Panc1 (cell line): Measurements from ENCODE around the gene DDX39B. TPM values are rescaled to one million over a fixed set of nuclear protein-coding genes. Genes with fewer than 3 reads are reported as not detected.

Experiments used
- ATAC-seq: fragments of 200-7000 bp; cut with Tn5 transposase; 2 replicates; pipeline ENCODE4 v1.9.1; 2020; ENCODE audit warnings: mild to moderate bottlenecking, moderate library complexity
- BruUV-seq: library from RNA; stranded (reverse); fragments of 400-500 nt; replicated peaks from 2 replicates; lab custom pipeline; 2021; lab: Mats Ljungman, UMichigan
- CTCF ChIA-PET: fragments of 300-600 bp; sonication (Branson Sonifier 250); formaldehyde crosslinking; loops from one replicate; lab custom pipeline; 2022; ENCODE audit warnings: antibody characterized with exemption; lab: Charles Lee
- POLR2A ChIA-PET: fragments of 300-600 bp; sonication (Branson Sonifier 250); formaldehyde crosslinking; loops from one replicate; lab custom pipeline; 2022; ENCODE audit warnings: antibody characterized with exemption; lab: Charles Lee
- DNase-seq: peaks from one replicate; pipeline ENCODE4 v3.0.0-alpha.2; 2010; ENCODE audit warnings: low read depth, low spot score
- H3K27ac ChIP-seq: 2 replicates; pipeline ENCODE4 v1.5.1; 2011; ENCODE audit warnings: mild to moderate bottlenecking, low read length, inconsistent platforms
- H3K27me3 ChIP-seq: fragments of 200-500 bp; sonication (Bioruptor generic); 2 replicates; pipeline ENCODE4 v1.6.0; 2014; ENCODE audit warnings: low read length, inconsistent platforms; ENCODE audit not compliant: control insufficient read depth, insufficient read depth
- H3K36me3 ChIP-seq: fragments of 200-500 bp; sonication (Bioruptor generic); 2 replicates; pipeline ENCODE4 v1.5.1; 2014; ENCODE audit warnings: inconsistent platforms, mild to moderate bottlenecking, low read length, moderate library complexity; ENCODE audit not compliant: control insufficient read depth, insufficient read depth
- H3K4me1 ChIP-seq: 2 replicates; pipeline ENCODE4 v1.5.1; 2011; ENCODE audit warnings: inconsistent platforms, mild to moderate bottlenecking, low read length, moderate library complexity; ENCODE audit not compliant: control insufficient read depth, insufficient read depth
- H3K4me3 ChIP-seq, 2 experiments: 2 replicates each; pipeline ENCODE4 v1.5.1; 2011 to 2012; ENCODE audit warnings: low read depth in 2 of 2, low read length in 2 of 2, mild to moderate bottlenecking in 2 of 2, inconsistent platforms in 1 of 2, moderate library complexity in 1 of 2
- H3K9me3 ChIP-seq: fragments of 200-500 bp; sonication (Bioruptor generic); 2 replicates; pipeline ENCODE4 v1.5.1; 2014; ENCODE audit warnings: low read depth, mild to moderate bottlenecking, inconsistent platforms, low read length, moderate library complexity; ENCODE audit not compliant: control insufficient read depth, insufficient read depth
- POLR2AphosphoS5 ChIP-seq: IDR thresholded peaks from 2 replicates; pipeline ENCODE4 v1.6.1; 2012; ENCODE audit warnings: mild to moderate bottlenecking, low read depth, low read length, moderate library complexity
- REST ChIP-seq, 2 experiments: IDR thresholded peaks; 2 replicates each; pipeline ENCODE4 v1.6.1; 2011 to 2012; ENCODE audit warnings: low read depth in 2 of 2, control low read depth in 1 of 2, low read length in 1 of 2, mild to moderate bottlenecking in 1 of 2, moderate library complexity in 1 of 2; ENCODE audit not compliant: insufficient read depth in 1 of 2
- SIN3A ChIP-seq: IDR thresholded peaks from 2 replicates; pipeline ENCODE4 v1.6.1; 2012; ENCODE audit warnings: low read depth, mild to moderate bottlenecking, low read length, moderate library complexity, borderline replicate concordance; ENCODE audit not compliant: insufficient read depth
- TCF7L2 ChIP-seq: IDR thresholded peaks from 2 replicates; pipeline ENCODE4 v1.6.1; 2011; ENCODE audit warnings: mild to moderate bottlenecking, low read depth, low read length, inconsistent platforms
- in situ Hi-C: cut with HindIII; loops from 2 replicates; pipeline ENCODE4 v1.10.0; 2016; ENCODE audit warnings: low sequenced_read_pairs, low pct_unique_long_range_greater_than_20kb
- intact Hi-C: fragments of 100-400 bp; cut with micrococcal nuclease; formaldehyde crosslinking; loops from one replicate; pipeline ENCODE4 v1.10.0; 2022; ENCODE audit not compliant: unreplicated experiment
- total RNA-seq: library from RNA; stranded (reverse); gene quantifications from one replicate; pipeline ENCODE4 v1.2.1, GENCODE V29; 2021; ENCODE audit not compliant: unreplicated experiment
- TF ChIP-seq, protein P1 (sequence below): fragments of 450-650 bp; IDR thresholded peaks from 2 replicates; pipeline ENCODE4 v1.5.1; 2017; ENCODE audit warnings: mild to moderate bottlenecking

Gene DDX39B
- total RNA-seq, 1 experiment from 2014 or later, result 401 TPM

DNA sequence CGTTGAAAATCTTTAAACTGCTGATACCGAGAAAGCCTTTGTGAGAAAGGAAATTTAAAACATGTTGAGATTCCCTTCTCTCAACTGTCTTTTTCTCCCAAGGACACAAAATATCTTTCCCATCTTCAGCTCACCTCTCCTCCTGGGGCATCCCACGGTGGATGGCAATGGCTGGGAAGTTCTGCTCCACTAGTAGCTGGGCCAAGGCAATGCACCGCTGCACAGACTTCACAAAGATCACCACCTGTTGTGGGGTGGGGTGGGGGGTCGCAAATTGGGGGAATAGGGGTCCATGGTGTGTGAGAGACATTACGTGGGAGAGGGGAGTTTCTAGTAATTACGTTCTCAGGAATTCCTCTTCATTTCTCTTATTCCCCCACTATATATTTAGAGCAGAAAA lies 10.6 kb downstream of the DDX39B start:
- no peak for DNase-seq
- intact Hi-C loops (no loop called here), in situ Hi-C loops (no loop called here)
- Histone ChIP-seq H3K27me3 (no peaks in the 10 kb centered on the region), H3K36me3 (peaks cover 35% of the 10 kb centered on the region), H3K4me3 (no peak overlapping the region), H3K27ac (no peak overlapping the region), H3K4me1 (peaks cover 4% of the 10 kb centered on the region; the same call in 1 of the 2 replicates), H3K9me3 (no peaks in the 10 kb centered on the region)
- BruUV-seq, result no TSS peak
- no peak for ATAC-seq
- CTCF ChIA-PET, result no interaction called here
- POLR2A ChIA-PET, result no interaction called here
- TF ChIP-seq, protein P1, sequence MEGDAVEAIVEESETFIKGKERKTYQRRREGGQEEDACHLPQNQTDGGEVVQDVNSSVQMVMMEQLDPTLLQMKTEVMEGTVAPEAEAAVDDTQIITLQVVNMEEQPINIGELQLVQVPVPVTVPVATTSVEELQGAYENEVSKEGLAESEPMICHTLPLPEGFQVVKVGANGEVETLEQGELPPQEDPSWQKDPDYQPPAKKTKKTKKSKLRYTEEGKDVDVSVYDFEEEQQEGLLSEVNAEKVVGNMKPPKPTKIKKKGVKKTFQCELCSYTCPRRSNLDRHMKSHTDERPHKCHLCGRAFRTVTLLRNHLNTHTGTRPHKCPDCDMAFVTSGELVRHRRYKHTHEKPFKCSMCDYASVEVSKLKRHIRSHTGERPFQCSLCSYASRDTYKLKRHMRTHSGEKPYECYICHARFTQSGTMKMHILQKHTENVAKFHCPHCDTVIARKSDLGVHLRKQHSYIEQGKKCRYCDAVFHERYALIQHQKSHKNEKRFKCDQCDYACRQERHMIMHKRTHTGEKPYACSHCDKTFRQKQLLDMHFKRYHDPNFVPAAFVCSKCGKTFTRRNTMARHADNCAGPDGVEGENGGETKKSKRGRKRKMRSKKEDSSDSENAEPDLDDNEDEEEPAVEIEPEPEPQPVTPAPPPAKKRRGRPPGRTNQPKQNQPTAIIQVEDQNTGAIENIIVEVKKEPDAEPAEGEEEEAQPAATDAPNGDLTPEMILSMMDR, result no peak
- TF ChIP-seq REST (IDR thresholded peaks at IDR 0.05; ENCODE audit: insufficient read depth in 1 of 2, low read depth in 2 of 2, low read length in 1 of 2) (no peak), POLR2AphosphoS5 (no peak), SIN3A (no peak), TCF7L2 (no peak)

GRCh38 chr6:31530659-31531058 lies 11.1 kb downstream of the DDX39B start:
- CTCF ChIA-PET, result no interaction called here
- Histone ChIP-seq H3K36me3 (peaks cover 30% of the 10 kb centered on the region), H3K27me3 (no peaks in the 10 kb centered on the region), H3K4me3 (no peak overlapping the region), H3K4me1 (peaks cover 4% of the 10 kb centered on the region; the same call in 1 of the 2 replicates), H3K27ac (no peak overlapping the region), H3K9me3 (no peaks in the 10 kb centered on the region)
- intact Hi-C loops (no loop called here), in situ Hi-C loops (no loop called here)
- BruUV-seq, result no TSS peak
- DNase-seq (no peak), ATAC-seq (no peak)
- POLR2A ChIA-PET, result no interaction called here
- no peak for TF ChIP-seq SIN3A
- TF ChIP-seq POLR2AphosphoS5, result peak; percentile 27; the same call in 1 of the 2 replicates

GRCh38 chr6:31529329-31530150 lies 12.3 kb downstream of the DDX39B start:
- Histone ChIP-seq H3K9me3 (no peaks in the 10 kb centered on the region), H3K27ac (no peak overlapping the region), H3K36me3 (peaks cover 23% of the 10 kb centered on the region), H3K27me3 (no peaks in the 10 kb centered on the region), H3K4me1 (peaks cover 4% of the 10 kb centered on the region; the same call in 1 of the 2 replicates), H3K4me3 (no peak overlapping the region)
- ChIA-PET POLR2A (interaction anchor here (0.7 kb wide), 1 partner anchor 12 kb away, joined by 3 read pairs; the partner anchor contains the start of gene DDX39B), CTCF (no interaction called here)
- no TSS peak for BruUV-seq
- peak; percentile 48 for ATAC-seq
- in situ Hi-C loops (no loop called here), intact Hi-C loops (no loop called here)
- no peak for TF ChIP-seq TCF7L2
- TF ChIP-seq POLR2AphosphoS5, result peak; percentile 76; the same call in 1 of the 2 replicates
- no peak for DNase-seq
